Measurements from ENCODE around the gene GRIN3B.

- TF ChIP-seq EZH2phosphoT487 (IDR thresholded peaks at IDR 0.05; ENCODE audit: insufficient read depth, low read depth) (no peak), EZH2 (IDR thresholded peaks at IDR 0.05; ENCODE audit: insufficient read depth, poor library complexity, severe bottlenecking) (no peak)
Measured at GRCh38 chr19:1017115-1017905, 17.1 kb downstream of the GRIN3B start.
